HG02798 (cell line): ENCODE measurements around the gene CSMD2.

Source experiments
- ATAC-seq: cut with Tn5 transposase; IDR thresholded peaks from one replicate; pipeline ENCODE4 v1.9.1; 2021; ENCODE audit warnings: mild to moderate bottlenecking; ENCODE audit not compliant: unreplicated experiment, poor library complexity

The CSMD2 gene

DNA sequence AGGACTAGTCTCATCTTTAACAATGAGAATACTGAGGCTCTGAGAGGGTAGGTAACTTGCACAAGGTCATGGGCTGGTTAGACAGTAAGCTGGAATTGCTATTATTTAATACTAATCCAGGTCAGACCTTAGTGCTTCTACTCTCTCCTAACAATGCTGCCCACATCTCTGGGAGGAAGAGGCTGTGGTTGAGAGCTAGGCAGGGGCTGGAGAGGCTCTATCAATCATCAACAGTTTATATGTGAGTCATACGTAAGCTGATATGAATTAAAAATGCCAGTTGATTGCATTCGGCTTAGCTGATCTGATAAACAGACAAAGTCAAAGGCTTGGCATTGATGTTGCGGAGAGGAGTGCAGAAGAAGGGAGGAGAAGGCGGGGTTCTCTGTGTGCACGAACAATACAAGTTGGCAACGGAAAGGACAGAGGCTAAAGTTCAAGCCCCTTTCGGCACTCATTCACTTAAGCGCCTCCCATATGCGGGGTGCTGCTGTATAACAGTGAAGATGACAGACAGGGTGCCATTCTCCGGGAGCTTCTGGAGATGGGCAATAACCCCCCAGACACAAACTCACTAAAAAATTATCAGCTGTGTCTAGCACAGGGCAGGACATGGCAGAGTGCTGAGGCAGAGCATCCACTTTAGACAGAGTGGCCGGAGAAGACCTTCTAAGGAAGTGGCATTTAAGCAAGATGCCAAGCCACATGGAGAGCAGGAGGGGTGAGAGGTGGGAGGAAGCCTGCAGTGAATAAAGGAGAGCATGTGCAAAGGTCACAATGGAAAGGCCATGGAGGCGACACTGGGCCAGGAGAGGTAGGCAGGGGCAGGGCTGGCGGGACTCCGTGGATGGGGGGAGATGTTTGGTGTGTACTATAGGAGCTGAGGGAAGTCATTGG, 497.4 kb downstream of the CSMD2 start:
- no peak for ATAC-seq

DNA sequence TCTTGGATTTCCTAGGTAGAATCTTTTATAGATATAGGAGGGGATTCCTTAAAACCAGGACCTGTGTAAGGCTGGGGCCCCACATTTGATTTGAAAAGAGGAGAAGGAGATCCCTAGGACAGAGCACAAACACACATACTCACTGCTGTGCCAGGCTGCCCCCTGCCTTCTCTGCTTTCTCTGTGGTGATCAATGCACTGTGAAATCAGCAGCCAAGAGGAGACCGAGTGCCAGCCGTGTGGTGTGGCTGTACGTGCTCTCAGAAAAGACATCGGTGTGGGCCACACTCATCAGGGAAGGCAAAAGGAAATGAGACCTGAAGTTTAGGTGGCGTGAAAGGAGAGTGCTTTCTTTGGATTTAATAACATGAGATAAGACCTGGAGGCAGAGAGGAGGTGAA, 498.4 kb downstream of the CSMD2 start:
- no peak for ATAC-seq

DNA sequence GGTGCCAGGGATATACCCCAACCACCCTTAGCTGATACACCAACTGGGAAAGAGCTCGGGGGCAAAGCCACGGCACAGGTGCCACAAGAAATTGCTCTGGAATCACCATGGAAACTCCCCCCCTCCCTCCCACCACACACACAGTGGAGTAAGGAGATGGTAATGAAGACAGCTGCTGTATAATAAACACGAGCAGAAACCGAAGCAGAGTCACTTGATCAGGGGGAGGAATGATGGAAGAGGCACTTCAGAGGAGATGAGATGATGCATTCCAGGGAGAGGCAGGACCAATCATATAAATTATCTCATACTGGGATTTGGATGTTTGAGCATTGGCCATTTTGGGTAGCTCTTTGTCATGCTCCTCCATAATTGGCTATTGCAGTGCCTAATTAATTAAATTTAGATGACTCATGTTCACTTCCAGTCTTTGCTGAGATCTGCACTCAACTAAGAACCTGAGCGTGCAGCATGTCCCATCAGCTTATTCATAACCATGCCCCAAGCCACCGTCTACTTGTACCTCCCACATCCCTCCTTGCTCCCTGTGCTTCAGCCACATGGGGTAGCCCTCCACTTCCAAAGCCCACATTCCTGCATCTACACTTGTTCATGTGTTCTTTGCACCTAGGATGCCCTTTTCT, 503.1 kb downstream of the CSMD2 start:
- no peak for ATAC-seq

DNA sequence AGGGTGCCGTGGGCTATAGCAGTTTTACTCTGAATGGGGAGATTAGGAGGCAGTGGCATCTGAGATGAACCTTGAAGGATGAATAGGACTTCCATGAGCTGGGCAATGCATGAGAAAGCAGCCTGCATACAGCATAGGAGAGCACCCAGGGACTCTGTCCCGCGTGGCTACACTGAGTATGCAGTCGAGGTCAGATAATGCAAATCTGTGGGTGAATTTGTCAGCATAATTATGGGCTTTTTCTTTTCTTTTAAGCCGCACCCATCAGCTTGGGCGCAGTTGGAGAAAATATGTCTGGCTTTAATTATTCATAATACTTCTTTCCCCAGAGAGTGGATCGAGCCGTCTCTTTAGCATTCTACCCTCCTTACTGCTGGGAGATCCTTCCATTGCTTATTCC, 504.1 kb downstream of the CSMD2 start:
- no peak for ATAC-seq

DNA sequence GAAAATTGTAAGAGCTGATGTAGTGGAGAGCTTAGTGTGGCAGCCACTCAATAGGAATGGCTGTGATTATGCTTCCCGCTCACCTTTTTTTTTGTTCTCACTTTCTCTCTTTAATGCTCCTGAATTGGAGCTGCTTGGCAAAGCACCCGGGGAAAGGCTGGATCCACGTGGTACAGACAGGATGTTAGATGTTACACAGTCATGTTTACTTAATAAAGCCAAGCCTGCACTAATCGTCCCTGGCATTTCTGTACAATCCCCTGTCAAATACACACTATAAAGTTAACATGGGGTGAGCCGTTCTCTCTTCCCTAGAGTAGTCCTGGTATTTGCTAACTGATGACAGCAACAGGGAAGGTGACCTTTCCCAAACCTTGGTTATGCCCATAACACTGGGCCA, 504.8 kb downstream of the CSMD2 start:
- ATAC-seq = no peak

DNA sequence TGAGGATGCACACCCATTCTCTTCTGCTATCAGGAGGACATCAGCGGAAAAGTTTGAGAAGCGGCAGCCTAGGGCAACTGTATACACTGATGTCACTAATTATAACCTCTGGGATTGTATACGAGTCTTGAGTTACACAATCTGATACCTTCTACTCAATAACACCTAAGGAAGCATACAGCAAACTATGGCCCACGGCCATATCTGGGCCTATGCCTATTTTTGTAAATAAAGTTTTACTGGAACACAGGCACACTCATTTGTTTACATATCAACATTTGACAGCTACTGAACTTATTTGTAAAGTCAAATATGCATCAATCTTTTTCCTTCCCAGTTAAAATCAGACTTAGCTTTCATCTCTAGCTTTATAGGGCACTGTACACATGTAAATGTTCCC, 505.4 kb downstream of the CSMD2 start:
- no peak for ATAC-seq

DNA sequence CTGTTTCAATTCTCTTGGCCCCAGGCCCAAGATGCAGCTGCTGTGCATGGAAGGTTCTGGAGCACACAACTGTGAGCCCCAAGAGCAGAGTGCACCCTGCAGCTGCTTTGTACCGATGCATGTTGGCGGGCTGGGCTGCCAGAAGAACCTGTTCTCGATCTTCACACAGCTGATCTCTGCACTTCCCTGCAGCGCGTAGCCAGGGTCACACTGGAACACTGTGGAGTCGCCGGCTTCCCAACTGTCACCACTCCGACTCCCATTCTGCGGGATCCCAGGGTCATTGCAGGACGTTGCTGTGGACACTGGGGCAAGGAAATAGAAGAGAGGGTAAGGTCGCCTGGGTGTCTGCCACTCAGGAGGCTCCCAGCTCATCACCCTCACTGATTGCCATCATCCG, 507.2 kb downstream of the CSMD2 start:
- ATAC-seq = no peak

DNA sequence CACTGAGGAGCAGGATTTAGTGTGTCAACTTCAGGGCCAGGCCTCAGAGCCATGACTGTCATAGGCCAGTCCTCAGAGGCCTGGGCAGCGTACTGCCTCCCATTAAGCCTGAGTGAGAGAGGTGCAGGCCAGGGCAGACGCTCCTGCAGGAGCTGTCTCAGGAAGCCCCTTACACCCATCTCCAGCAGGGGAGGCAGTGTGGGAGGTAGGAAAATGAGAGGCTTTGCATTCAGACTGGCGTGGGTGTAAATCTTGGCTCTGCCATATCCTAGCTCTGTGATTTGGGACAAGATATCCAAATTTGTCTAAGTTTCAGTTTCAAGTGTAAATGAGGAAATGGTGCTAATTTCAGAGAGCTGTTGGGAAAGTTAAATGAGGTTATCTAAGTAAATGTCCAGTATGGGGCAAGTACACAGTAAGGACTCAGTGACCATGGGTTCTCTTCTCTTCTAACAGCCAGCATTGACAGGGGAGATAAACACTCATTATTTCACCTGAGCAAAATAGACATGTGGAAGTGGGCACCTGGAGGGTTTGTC, 508.5 kb downstream of the CSMD2 start:
- ATAC-seq = no peak

DNA sequence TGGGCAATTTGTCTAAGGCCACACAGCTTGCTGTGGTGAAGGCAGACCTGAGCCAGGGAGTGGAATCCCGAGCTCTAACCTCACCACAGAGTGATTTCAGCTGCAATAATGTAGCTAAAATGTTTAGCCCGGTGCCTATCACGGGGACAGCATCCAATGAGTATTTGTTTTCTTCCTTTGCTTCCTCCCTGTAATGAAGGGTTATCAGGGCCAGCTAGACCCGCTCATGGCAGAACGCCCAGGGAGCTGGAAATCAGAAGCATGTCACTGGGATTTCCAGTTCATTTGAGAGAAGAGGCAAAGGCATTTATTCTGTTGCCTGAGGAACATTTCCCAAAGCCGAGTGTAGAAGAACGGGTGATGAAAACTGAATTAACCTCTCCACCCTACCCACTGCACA, 509.5 kb downstream of the CSMD2 start:
- ATAC-seq = no peak

DNA sequence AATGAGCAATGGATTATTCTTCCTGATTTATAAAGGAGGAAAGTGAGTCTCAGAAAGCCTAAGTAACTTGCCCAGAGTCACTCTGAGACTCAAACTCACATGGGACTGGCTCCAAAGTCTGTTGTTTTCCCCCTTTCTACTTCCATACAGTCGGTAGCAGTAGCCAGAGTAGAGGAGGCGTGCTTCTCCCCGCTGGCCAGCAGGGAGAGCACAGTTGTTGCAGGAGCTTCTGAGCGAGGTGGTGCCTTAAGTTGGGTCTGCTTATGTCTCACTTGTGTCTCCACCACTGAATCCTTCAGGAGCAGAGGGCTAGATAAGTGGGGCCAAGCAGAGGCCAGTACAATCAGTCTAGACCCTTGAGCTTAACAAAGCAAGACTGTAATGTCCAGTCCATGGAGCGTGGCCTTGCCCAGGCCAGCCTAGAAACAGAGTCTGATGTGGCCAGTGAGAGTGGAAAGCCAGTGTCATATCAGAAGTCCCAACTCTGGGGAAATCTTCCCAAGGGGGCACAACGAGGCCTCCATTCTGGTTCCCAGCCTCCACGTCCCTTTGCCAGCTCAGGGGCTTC, 510.7 kb downstream of the CSMD2 start:
- no peak for ATAC-seq

DNA sequence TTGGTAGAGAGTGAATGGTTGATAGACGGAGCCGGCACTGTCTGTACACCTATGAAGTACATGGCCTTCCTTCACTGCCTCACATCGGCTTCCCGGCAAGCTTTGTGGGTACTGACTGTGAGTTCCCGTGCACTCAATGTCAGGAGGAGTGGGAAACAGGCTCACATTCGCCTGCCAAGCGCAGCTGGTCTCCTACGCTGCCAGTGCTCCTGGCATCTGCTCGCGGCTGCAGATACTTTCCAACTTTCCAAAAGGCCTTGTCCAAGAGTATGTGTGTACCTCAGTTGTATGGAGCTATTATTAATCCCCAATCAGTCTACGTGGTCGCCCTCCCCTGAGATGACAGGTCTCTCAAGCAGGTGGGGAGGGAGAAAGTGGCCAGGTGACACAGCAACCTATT, 511.8 kb downstream of the CSMD2 start:
- ATAC-seq = no peak

DNA sequence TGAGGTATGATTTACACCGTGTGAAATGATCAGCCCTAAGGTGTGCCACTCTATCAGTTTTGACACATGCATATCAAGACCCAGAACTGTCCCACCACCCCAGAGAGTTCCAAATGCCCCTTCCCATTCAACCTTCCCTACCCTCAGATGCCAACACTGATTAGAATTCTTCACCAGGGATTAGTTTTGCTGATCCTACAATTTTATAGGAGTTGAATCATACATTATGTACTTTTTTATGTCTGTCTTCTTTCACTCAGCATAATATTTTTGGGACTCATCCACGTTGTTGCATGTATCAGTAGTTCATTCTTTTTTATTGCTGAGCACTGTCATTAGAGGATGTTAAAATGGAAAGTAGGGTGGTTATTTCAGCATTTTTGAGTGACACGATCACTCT, 514.3 kb downstream of the CSMD2 start:
- ATAC-seq = no peak

DNA sequence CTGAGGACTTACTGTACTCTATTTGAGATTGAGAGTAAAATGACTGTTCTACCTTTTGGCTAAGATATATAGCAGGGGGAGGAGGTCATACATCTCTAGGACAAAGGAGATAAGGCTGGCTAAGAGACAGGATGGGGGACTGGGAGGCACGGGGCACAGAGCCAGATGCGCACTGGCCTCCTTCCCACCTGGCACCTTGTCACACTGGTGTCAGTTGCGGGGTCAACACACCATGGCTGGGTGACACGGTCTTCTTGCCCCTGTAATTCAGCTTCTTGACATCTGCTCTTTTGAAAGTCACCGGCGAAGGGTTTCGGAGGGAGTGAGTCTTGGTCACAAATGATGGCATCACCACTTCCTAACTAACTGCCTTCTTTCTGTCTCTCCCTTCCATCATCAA, 515.3 kb downstream of the CSMD2 start:
- ATAC-seq = no peak

DNA sequence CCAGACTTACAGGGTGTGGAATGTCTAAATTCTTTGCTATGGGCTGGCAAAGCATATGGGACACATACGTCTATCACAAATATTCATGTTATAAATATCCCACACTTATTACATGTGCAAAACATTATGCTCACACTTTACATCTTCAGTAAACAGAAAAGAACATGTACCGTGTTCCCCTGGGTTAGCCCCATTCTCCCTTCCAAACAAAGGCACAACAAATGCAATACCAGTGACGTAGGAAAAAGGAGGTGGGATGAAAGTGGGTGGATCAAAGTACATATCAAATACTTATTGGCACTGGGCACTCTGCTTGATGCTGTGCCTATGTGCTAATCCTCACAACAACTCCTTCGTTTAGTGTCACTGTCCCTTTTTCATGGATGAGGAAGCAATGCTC, 521.8 kb downstream of the CSMD2 start:
- no peak for ATAC-seq

DNA sequence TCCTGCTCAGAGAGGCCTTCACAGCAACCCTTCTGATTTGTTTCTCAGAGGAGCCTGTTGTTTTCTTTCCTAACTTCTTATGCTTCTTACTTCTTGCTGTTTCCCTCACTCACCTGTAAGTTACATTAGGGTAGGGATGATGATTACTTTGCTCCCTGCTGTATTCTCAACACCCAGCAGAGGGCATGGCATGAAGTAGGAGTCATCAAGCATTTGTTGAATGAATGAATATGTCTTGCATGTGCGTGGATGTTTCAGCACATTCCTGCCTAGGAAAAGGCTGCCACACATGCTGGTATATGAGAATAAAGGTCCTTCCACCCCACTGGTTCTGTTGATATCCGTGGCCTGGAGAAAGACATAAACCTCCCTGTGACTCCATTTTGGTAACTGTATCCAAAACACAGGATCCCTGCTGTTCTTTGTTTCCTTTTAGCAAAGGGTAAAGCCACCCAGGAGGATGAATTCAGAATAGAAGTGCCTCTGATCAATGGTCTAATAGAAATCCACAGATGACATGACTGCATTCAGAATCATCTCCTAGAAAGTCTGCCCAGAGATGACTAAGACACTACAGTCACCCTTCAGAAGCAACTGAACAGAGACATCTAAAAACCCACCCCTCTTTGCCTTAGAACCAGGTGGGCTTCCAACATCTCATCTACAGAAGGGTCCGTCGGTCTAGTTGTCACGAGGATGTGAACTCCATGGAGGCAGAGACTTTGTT, 523.8 kb downstream of the CSMD2 start:
- ATAC-seq = no peak

DNA sequence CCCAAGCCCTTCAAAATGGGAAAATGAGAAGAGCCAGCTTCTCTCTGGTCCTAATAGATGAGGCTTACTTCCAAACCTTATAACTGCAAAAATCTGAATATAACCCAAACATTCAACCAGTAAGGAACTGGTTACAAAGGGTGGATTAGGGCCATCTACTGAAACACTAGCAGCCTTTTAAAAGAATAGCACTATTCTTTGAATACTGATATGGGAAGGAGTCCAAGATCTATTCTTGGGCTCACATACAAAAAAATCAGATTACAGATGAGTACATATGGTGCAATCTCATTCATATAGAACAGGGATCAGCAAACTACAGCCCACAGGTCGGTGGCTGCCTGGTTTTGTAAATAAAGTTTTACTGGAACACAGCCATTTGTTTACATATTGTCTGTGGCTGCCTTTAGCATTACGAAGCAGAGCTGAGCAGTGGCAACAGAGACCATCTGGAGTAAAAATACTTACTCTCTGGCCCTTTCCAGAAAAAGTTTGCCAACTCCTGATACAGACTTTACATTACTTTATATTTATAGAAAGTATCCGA, 524.8 kb downstream of the CSMD2 start:
- ATAC-seq = no peak

DNA sequence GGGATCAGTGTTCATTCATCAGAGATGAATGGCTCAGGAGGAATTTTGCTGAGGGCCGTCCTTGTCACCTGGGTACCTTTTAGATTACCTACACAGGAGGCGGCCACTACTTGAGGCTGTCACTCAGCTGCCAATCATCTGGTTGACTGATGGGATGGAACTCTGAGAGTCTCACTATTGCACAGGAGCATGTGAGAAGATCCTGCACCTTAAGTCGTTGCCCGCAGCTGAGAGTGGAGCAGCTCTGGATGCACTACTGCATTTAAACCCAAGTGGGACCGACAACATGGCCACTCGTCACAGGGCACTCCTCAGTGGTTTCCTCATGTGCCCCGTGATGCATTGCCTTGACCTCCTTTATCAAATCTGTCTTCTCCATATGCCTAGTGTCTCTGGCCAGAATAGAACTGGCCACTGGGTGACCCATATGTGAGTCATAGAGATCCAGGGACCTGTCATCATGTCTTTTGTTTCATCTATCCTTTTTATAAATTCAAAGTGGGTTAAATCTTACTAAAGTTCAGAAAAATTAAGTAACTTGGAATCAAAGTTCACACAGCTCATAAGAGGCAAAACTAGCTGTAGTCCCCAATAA, 527.1 kb downstream of the CSMD2 start:
- no peak for ATAC-seq

DNA sequence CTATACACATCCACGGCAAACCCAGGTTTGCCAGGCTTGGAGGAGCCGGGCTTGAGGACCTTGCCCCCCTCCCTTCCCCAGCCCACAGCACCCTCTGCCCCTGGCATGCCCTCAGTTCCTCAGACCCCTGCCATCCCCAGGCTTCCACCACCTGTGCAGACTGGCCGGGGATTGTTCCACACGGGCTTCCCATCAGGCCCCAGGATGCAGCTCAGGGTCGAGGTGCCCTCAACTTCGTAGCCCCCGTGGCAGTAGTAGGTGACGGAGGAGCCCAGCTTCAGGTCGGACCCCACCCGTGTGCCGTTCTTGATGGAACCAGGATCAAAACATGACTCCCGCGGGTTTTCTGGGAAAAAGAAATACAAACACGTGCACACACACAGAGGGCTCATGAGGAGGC, 528.8 kb downstream of the CSMD2 start:
- no peak for ATAC-seq

DNA sequence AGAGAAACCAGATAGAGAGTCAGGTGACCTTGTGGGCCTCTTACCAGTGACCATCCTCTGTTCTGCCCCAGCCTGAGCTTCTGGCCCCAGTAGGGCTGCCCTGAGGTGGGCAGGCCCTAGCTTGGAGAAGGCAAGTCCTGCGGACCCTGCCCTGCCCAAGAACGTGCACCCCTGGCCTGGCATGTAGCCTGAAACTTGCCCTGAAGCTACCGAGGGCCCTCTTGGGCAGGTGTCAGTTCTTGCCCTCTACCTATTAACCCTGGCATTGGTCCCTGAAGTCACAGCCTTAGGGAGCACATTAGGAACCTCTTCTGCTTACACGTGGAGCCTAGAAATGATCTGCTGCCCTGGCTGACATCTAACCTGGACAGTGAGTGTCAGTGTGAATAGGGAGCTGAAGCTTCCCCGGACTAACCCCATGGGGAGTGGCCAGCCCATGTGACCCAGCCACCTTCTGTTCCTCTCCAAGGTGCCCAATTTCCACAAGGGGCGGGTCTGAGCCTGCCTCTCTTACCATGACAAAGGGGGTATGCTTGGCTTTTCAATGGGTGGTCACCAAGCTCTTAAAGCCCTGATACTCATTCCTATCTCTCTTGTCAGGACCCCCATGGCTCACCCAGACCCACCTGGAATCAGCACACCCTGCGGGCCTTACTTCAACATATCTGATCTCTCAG, 529.6 kb downstream of the CSMD2 start:
- ATAC-seq = no peak

DNA sequence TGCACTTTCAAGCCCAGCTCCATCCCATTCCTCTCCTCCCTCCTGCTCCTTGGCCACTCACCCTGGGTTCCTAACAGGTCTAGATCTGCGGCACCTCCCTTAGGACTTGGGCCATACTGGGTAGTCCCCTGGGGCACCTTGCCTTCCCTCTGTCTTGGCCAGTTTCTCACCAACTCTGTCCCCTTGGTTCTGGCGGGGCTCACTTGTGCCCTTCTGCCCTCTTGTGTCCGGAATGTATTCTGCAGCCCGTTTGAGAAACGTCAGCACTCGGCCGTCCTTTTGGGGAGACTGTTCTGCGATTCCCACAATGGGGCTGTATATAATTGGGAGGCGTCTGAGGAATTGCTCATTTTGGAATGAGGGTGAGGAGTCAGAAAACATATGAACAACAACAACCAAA, 530.2 kb downstream of the CSMD2 start:
- ATAC-seq = no peak
